HL-60 (cell line): ENCODE data around the gene ELOVL4.

Source experiments
- DNase-seq, 2 experiments: peaks; one replicate each; pipeline ENCODE4 v3.0.0-alpha.2; 2010 to 2020; ENCODE audit warnings: low read depth in 1 of 2, low spot score in 1 of 2
- H3K27ac ChIP-seq: fragments of 250-450 bp; sonication (Bioruptor Pico); replicated peaks from 2 replicates; pipeline ENCODE4 v1.5.1; 2020; ENCODE audit warnings: mild to moderate bottlenecking, moderate library complexity
- H3K27me3 ChIP-seq: fragments of 250-450 bp; sonication (Bioruptor Pico); 2 replicates; pipeline ENCODE4 v1.5.1; 2021; ENCODE audit warnings: mild to moderate bottlenecking, moderate library complexity; ENCODE audit not compliant: insufficient read depth, poor library complexity, severe bottlenecking
- H3K4me3 ChIP-seq: replicated peaks from 2 replicates; pipeline ENCODE4 v1.5.1; 2011; ENCODE audit warnings: mild to moderate bottlenecking, control low read depth, low read length; ENCODE audit not compliant: insufficient read depth
- GABPA ChIP-seq: IDR thresholded peaks from 2 replicates; pipeline ENCODE4 v1.6.1; 2012; ENCODE audit warnings: low read depth
- POLR2AphosphoS5 ChIP-seq: IDR thresholded peaks from 2 replicates; pipeline ENCODE4 v1.6.1; 2012; ENCODE audit warnings: low read depth
- SPI1 ChIP-seq: IDR thresholded peaks from 2 replicates; pipeline ENCODE4 v1.6.1; 2012; ENCODE audit warnings: low read depth, mild to moderate bottlenecking, borderline replicate concordance
- TF ChIP-seq, protein P1 (sequence below): IDR thresholded peaks from one replicate; pipeline ENCODE4 v1.5.1; 2011; ENCODE audit warnings: low read length, control low read depth, inconsistent platforms; ENCODE audit not compliant: insufficient read depth
- TF ChIP-seq, protein P2 (sequence below): IDR thresholded peaks from 2 replicates; pipeline ENCODE4 v1.6.1; 2012; ENCODE audit warnings: low read depth; ENCODE audit not compliant: insufficient replicate concordance

ELOVL4 gene

DNA sequence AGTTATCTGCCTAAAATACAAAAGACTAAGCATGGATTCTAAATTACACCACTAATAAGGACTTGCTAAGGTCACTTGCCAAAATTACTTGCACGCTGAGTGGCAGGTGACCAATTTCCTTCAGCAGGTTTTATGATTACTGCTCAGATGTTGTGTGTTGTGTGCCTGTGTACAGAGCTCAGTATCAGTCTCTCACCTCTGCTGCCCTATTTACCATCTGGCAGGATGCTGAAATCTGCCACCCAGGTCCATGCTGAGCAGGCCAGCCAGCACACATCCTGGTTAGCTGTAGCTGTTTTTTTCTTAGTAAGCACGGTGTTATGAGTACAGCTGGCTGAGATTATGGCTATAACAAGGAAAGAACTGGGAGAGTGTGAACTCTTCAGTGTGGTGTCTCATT, 34.0 kb downstream of the ELOVL4 start:
- DNase-seq = no peak
- Histone ChIP-seq H3K4me3 (no peak overlapping the region), H3K27ac (no peak overlapping the region), H3K27me3 (peaks cover 12% of the 10 kb centered on the region)
- TF ChIP-seq, protein P1, sequence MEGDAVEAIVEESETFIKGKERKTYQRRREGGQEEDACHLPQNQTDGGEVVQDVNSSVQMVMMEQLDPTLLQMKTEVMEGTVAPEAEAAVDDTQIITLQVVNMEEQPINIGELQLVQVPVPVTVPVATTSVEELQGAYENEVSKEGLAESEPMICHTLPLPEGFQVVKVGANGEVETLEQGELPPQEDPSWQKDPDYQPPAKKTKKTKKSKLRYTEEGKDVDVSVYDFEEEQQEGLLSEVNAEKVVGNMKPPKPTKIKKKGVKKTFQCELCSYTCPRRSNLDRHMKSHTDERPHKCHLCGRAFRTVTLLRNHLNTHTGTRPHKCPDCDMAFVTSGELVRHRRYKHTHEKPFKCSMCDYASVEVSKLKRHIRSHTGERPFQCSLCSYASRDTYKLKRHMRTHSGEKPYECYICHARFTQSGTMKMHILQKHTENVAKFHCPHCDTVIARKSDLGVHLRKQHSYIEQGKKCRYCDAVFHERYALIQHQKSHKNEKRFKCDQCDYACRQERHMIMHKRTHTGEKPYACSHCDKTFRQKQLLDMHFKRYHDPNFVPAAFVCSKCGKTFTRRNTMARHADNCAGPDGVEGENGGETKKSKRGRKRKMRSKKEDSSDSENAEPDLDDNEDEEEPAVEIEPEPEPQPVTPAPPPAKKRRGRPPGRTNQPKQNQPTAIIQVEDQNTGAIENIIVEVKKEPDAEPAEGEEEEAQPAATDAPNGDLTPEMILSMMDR = no peak
- no peak for TF ChIP-seq SPI1

DNA sequence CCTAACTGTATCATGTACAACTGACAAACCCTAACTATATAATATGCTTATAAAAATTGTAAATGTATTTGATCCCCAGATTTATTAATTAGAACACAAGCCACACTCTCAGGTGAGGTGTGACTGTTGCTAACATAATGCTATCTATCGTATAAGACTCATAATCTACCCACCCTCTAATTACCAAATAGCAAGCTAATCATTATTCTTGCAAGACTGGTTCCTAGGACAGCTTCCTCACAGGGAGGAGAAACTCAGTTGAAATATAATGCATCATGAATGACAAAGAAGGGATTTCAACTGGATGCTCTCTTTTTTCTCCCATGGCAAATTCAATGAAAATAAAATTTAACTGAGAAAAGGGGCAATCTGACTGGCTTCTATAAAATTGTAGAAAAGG, 35.4 kb downstream of the ELOVL4 start:
- TF ChIP-seq, protein P2, sequence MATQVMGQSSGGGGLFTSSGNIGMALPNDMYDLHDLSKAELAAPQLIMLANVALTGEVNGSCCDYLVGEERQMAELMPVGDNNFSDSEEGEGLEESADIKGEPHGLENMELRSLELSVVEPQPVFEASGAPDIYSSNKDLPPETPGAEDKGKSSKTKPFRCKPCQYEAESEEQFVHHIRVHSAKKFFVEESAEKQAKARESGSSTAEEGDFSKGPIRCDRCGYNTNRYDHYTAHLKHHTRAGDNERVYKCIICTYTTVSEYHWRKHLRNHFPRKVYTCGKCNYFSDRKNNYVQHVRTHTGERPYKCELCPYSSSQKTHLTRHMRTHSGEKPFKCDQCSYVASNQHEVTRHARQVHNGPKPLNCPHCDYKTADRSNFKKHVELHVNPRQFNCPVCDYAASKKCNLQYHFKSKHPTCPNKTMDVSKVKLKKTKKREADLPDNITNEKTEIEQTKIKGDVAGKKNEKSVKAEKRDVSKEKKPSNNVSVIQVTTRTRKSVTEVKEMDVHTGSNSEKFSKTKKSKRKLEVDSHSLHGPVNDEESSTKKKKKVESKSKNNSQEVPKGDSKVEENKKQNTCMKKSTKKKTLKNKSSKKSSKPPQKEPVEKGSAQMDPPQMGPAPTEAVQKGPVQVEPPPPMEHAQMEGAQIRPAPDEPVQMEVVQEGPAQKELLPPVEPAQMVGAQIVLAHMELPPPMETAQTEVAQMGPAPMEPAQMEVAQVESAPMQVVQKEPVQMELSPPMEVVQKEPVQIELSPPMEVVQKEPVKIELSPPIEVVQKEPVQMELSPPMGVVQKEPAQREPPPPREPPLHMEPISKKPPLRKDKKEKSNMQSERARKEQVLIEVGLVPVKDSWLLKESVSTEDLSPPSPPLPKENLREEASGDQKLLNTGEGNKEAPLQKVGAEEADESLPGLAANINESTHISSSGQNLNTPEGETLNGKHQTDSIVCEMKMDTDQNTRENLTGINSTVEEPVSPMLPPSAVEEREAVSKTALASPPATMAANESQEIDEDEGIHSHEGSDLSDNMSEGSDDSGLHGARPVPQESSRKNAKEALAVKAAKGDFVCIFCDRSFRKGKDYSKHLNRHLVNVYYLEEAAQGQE = no peak
- TF ChIP-seq SPI1 (no peak), GABPA (no peak), POLR2AphosphoS5 (no peak)
- TF ChIP-seq, protein P1 = no peak
- no peak for DNase-seq
- Histone ChIP-seq H3K4me3 (no peak overlapping the region), H3K27me3 (peaks cover 12% of the 10 kb centered on the region), H3K27ac (no peak overlapping the region)

DNA sequence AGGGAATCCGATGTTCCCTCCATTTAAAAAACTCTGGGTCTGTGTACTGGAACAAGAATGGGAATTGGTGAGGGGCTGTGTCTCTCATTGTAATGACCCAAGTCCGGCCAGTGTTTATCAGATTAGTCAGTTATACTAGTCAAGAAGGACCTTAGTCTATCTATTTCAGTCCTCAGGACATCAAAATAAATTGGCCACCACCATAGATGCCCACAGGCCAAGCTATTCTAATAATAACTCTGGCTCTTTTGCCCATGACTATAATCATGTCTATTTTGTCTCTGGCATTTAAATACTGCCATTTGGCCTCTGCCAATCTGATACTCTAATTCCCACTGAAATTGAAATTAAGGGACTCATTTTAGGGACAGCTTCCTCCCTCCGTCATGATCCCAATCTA, 37.8 kb downstream of the ELOVL4 start:
- TF ChIP-seq GABPA = no peak
- no peak for TF ChIP-seq POLR2AphosphoS5
- TF ChIP-seq, protein P2 = no peak
- no peak for TF ChIP-seq SPI1
- TF ChIP-seq, protein P1 = no peak
- peaks cover under 1% of the 10 kb centered on the region for H3K27me3 ChIP-seq
- no peak overlapping the region for H3K27ac ChIP-seq
- no peak overlapping the region for H3K4me3 ChIP-seq
- no peak for DNase-seq

DNA sequence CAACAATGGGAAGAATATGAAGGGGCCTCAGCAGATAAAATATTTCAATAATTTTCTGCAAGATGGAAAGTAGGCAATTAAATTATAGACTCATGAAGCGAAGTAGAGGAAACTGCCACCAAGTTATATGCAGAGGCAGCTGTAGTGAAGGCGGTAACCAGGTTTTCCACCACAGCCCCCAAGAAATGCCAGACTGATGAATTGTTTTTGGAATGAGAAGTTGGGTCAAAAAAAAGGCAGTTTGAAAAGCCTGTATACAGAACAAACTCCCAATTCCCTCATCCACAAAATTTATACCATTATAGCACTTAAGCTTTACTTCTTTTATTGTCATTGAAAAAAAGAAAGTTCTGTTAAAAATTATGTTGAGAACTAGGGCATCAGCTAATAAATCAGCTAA, 45.3 kb downstream of the ELOVL4 start:
- Histone ChIP-seq H3K27ac (no peak overlapping the region), H3K4me3 (no peak overlapping the region), H3K27me3 (no peaks in the 10 kb centered on the region)
- no peak for DNase-seq
- TF ChIP-seq, protein P2 = no peak
- no peak for TF ChIP-seq SPI1
- TF ChIP-seq, protein P1 = no peak
- TF ChIP-seq POLR2AphosphoS5 = no peak
- TF ChIP-seq GABPA = no peak
